K562 (cell line): ENCODE data around the gene NLRP6. TPM values are rescaled to one million over a fixed set of nuclear protein-coding genes. Genes with fewer than 3 reads are reported as not detected.

ENCODE experiments used
- ATAC-seq: fragments of 200-7000 bp; cut with Tn5 transposase; 3 replicates; pipeline ENCODE4 v1.9.1; 2020; ENCODE audit warnings: moderate library complexity
- BruUV-seq: library from RNA; stranded (reverse); fragments of 400-500 nt; replicated peaks from 2 replicates; lab custom pipeline; 2021; lab: Mats Ljungman, UMichigan
- CTCF ChIA-PET: fragments of 300-600 bp; formaldehyde crosslinking; extraction: SDS; loops from one replicate; lab custom pipeline; 2021; ENCODE audit warnings: low intra/inter-chr PET ratio; lab: Yijun Ruan, JAX
- POLR2A ChIA-PET: fragments of 300-600, 350-650 bp; sonication (Branson Sonifier 250); formaldehyde crosslinking; extraction: SDS; loops from one replicate; lab custom pipeline; 2021; ENCODE audit warnings: antibody characterized with exemption, inconsistent platforms; lab: Yijun Ruan, JAX
- DNase-seq, 4 experiments: peaks; one replicate each; pipeline versions ENCODE4 v3.0.0 to v3.0.0-alpha.2; 2011 to 2018; ENCODE audit warnings: low spot score in 3 of 4, mixed read lengths in 3 of 4; ENCODE audit errors: extremely low read depth in 1 of 4
- FAIRE-seq: peaks from 2 replicates; lab custom pipeline; 2011; peaks lifted over from hg19 to GRCh38; lab: Jason Lieb, UNC
- H2AFZ ChIP-seq: 2 replicates; pipeline ENCODE4 v1.6.0; 2011; ENCODE audit warnings: low read depth, low read length, control low read depth, inconsistent platforms
- H3K27ac ChIP-seq: fragments of 200-600 bp; 3 replicates; pipeline ENCODE4 v1.8.0; 2011; ENCODE audit warnings: low read depth, mild to moderate bottlenecking, control low read depth, inconsistent platforms, low read length, moderate library complexity, mixed read lengths; ENCODE audit errors: extremely low read depth
- H3K27me3 ChIP-seq, 2 experiments: fragments of 300-600 bp in 1 of 2; 2 replicates in 1 of 2; 3 replicates in 1 of 2; pipeline versions ENCODE4 v1.6.0 to v1.8.0; 2011; ENCODE audit warnings: inconsistent platforms in 2 of 2, low read length in 2 of 2, mild to moderate bottlenecking in 1 of 2, mixed read lengths in 1 of 2, moderate library complexity in 1 of 2; ENCODE audit not compliant: control insufficient read depth in 2 of 2, insufficient read depth in 2 of 2
- H3K36me3 ChIP-seq: fragments of 300-600 bp; 3 replicates; pipeline ENCODE4 v1.8.0; 2011; ENCODE audit warnings: mild to moderate bottlenecking, low read length, inconsistent platforms; ENCODE audit not compliant: control insufficient read depth, insufficient read depth
- H3K4me1 ChIP-seq, 2 experiments: fragments of 200-600 bp in 1 of 2; replicated peaks in 1 of 2; 2 replicates in 1 of 2; 3 replicates in 1 of 2; pipeline versions ENCODE4 v1.5.1 to v1.8.0; 2011; ENCODE audit warnings: inconsistent platforms in 2 of 2, low read length in 2 of 2, mild to moderate bottlenecking in 1 of 2, mixed read lengths in 1 of 2, moderate library complexity in 1 of 2; ENCODE audit not compliant: control insufficient read depth in 2 of 2, insufficient read depth in 2 of 2
- H3K4me2 ChIP-seq: 2 replicates; pipeline ENCODE4 v1.6.1; 2011; ENCODE audit warnings: low read length, control low read depth, inconsistent platforms, mixed read lengths; ENCODE audit not compliant: insufficient read depth
- H3K4me3 ChIP-seq: fragments of 200-600 bp; sonication (generic), shearing (Covaris generic); 2 replicates; pipeline ENCODE4 v1.5.1; 2016; ENCODE audit warnings: control low read depth, inconsistent platforms
- H3K79me2 ChIP-seq: fragments of 200-600 bp; 3 replicates; pipeline ENCODE4 v1.8.0; 2011; ENCODE audit warnings: low read length, inconsistent platforms; ENCODE audit not compliant: control insufficient read depth, insufficient read depth
- H3K9ac ChIP-seq, 2 experiments: 2 replicates each; pipeline versions ENCODE4 v1.6.0 to v1.6.1; 2011; ENCODE audit warnings: low read depth in 2 of 2, low read length in 2 of 2, control low read depth in 1 of 2, inconsistent platforms in 1 of 2, mild to moderate bottlenecking in 1 of 2, mixed read lengths in 1 of 2; ENCODE audit not compliant: insufficient read depth in 1 of 2
- H3K9me1 ChIP-seq: one replicate; pipeline ENCODE4 v1.6.0; 2011; ENCODE audit warnings: inconsistent platforms, mild to moderate bottlenecking, low read length, moderate library complexity; ENCODE audit not compliant: control insufficient read depth, insufficient read depth
- H3K9me3 ChIP-seq: replicated peaks from 2 replicates; pipeline ENCODE4 v1.5.1; 2011; ENCODE audit warnings: low read depth, low read length, inconsistent platforms; ENCODE audit not compliant: control insufficient read depth, insufficient read depth
- H4K20me1 ChIP-seq: replicated peaks from 2 replicates; pipeline ENCODE4 v1.6.1; 2011; ENCODE audit warnings: low read length, inconsistent platforms, mixed read lengths; ENCODE audit not compliant: control insufficient read depth, insufficient read depth
- FIP1L1 ChIP-seq: fragments of 200-400 bp; formaldehyde crosslinking; IDR thresholded peaks from 2 replicates; pipeline ENCODE4 v1.6.1; 2018; ENCODE audit warnings: mild to moderate bottlenecking, low read depth, low read length; ENCODE audit not compliant: poor library complexity, severe bottlenecking
- POLR2AphosphoS2 ChIP-seq: IDR thresholded peaks from 2 replicates; pipeline ENCODE4 v1.6.1; 2012; ENCODE audit warnings: low read length, improper control_type of control experiment
- POLR2AphosphoS5 ChIP-seq: IDR thresholded peaks from 2 replicates; pipeline ENCODE4 v1.6.1; 2011; ENCODE audit warnings: mild to moderate bottlenecking, low read depth, low read length, moderate library complexity; ENCODE audit not compliant: control insufficient read depth, insufficient read depth
- POLR2G ChIP-seq: fragments of 200-400 bp; formaldehyde crosslinking; IDR thresholded peaks from 2 replicates; pipeline ENCODE4 v1.6.1; 2017; ENCODE audit warnings: low read depth, mild to moderate bottlenecking, antibody characterized with exemption, low read length, moderate library complexity
- SOX6 ChIP-seq: fragments of 450-650 bp; IDR thresholded peaks from 2 replicates; pipeline ENCODE4 v1.6.1; 2014; ENCODE audit warnings: mild to moderate bottlenecking
- SP2 ChIP-seq: IDR thresholded peaks from 2 replicates; pipeline ENCODE4 v1.6.1; 2011; ENCODE audit warnings: mild to moderate bottlenecking, low read depth, low read length, moderate library complexity; ENCODE audit not compliant: poor library complexity, severe bottlenecking; ENCODE audit errors: extremely low read depth
- STAG1 ChIP-seq: sonication (generic); formaldehyde crosslinking; IDR thresholded peaks from 2 replicates; pipeline ENCODE4 v1.5.0; 2020; ENCODE audit warnings: missing genetic modification reagents, borderline replicate concordance
- ZBTB33 ChIP-seq: sonication (generic); formaldehyde crosslinking; IDR thresholded peaks from 2 replicates; pipeline ENCODE4 v1.8.1; 2023; ENCODE audit warnings: mild to moderate bottlenecking, missing genetic modification reagents
- ZNF12 ChIP-seq: sonication (generic); formaldehyde crosslinking; IDR thresholded peaks from 2 replicates; pipeline ENCODE4 v1.4.0; 2020; ENCODE audit warnings: mild to moderate bottlenecking, missing genetic modification reagents
- ZNF609 ChIP-seq: sonication (generic); formaldehyde crosslinking; IDR thresholded peaks from 2 replicates; pipeline ENCODE4 v1.8.1; 2023; ENCODE audit warnings: missing genetic modification reagents, mild to moderate bottlenecking, borderline replicate concordance
- ZNF668 ChIP-seq: fragments of 250-450 bp; sonication (Bioruptor Pico); IDR thresholded peaks from 2 replicates; pipeline ENCODE4 v1.8.0; 2022; ENCODE audit warnings: mild to moderate bottlenecking, inconsistent platforms
- ZNF696 ChIP-seq: fragments of 250-450 bp; sonication (Bioruptor Pico); conservative IDR thresholded peaks from 2 replicates; pipeline ENCODE4 v1.4.0; 2020; ENCODE audit warnings: mild to moderate bottlenecking, moderate library complexity
- WGBS: fragments of 100-300 bp; shearing (Covaris generic); methylation state at CpG from one replicate; pipeline ENCODE4 v1.1.6; 2016; ENCODE audit warnings: low coverage, mixed read lengths; ENCODE audit not compliant: insufficient coverage; ENCODE audit errors: missing lambda C conversion rate; 5-methylcytosine and 5-hydroxymethylcytosine counted together
- in situ Hi-C: fragments of 300-500 bp; cut with MboI; formaldehyde crosslinking; loops from 4 replicates; pipeline ENCODE4 v1.15.0; 2018; ENCODE audit warnings: inconsistent platforms, mixed read lengths
- intact Hi-C: fragments of 100-400 bp; cut with micrococcal nuclease; formaldehyde crosslinking; loops from 2 replicates; pipeline ENCODE4 v1.14.2; 2022
- polyA plus RNA-seq, 8 experiments: library from polyadenylated mRNA; depleted of rRNA in 4 of 8; stranded (reverse) in 5 of 8; unstranded in 3 of 8; fragments of >200 nt; fragmentation: Nextera tagmentation in 2 of 8; fragmentation: Illumina TruSeq in 1 of 8; extraction: Ambion mirVana in 2 of 8; extraction: Trizol in 1 of 8; gene quantifications; 2 replicates each; pipeline versions ENCODE4 v1.2.1 to v1.2.3, GENCODE V29; 2011 to 2014; ENCODE audit warnings: inconsistent platforms in 1 of 8, missing spikeins in 1 of 8
- total RNA-seq, 7 experiments: library from RNA; depleted of rRNA in 6 of 7; stranded (reverse); fragments of >200 nt in 6 of 7; fragmentation: Illumina TruSeq in 2 of 7; extraction: Trizol in 2 of 7; gene quantifications; 2 replicates each; pipeline versions ENCODE4 v1.2.1 to v1.2.3, GENCODE V29; 2011 to 2021; ENCODE audit warnings: low replicate concordance in 1 of 7

Gene NLRP6
- total and polyA plus RNA-seq, 9 of the 15 experiments (the other 6 are each of a cell fraction or from before 2014, with no cell fraction given), result 0.03 to 0.18 (median 0.15) TPM; not detected in 5

GRCh38 chr11:280706-281485 is 2.7 kb downstream of the NLRP6 start:
- H3K4me2 ChIP-seq, result no peak overlapping the region
- intact Hi-C loops, result no loop called here
- TF ChIP-seq ZNF609 (CRISPR knock-in tag), result no peak
- TF ChIP-seq STAG1 (CRISPR knock-in tag), result no peak
- TF ChIP-seq ZNF696 (CRISPR knock-in tag), result no peak
- TF ChIP-seq ZBTB33 (CRISPR knock-in tag), result peak; percentile 91
- TF ChIP-seq SOX6, result no peak
- TF ChIP-seq POLR2AphosphoS5, result no peak
- TF ChIP-seq FIP1L1, result peak; percentile 6
- peak; percentile 73 for TF ChIP-seq POLR2G
- TF ChIP-seq POLR2AphosphoS2, result no peak
- TF ChIP-seq SP2, result no peak
- no peak for TF ChIP-seq ZNF12 (CRISPR knock-in tag)
- TF ChIP-seq ZNF668, result no peak

More at GRCh38 chr11:280706-281485, 2.7 kb downstream of the NLRP6 start:
- in situ Hi-C loops, result no loop called here
- H3K9me3 ChIP-seq, result peaks cover 11% of the 10 kb centered on the region
- no peak for FAIRE-seq
- no peaks in the 10 kb centered on the region for H3K36me3 ChIP-seq
- no peak for DNase-seq
- BruUV-seq, result no TSS peak
- no peak overlapping the region for H3K27ac ChIP-seq
- ChIA-PET CTCF (no interaction called here), POLR2A (interaction anchor here (1.0 kb wide), 1 partner anchor 9 kb away, joined by 4 read pairs; no protein-coding TSS in a partner anchor)
- H3K4me1 ChIP-seq, result peaks cover 15 to 53% of the 10 kb centered on the region in 2 experiments
- H3K9ac ChIP-seq, result no peak overlapping the region; a peak in 1 of 4 replicates
- H3K79me2 ChIP-seq, result no peaks in the 10 kb centered on the region
- no peak for ATAC-seq
- H3K9me1 ChIP-seq, result no peaks in the 10 kb centered on the region
- H2AFZ ChIP-seq, result no peak overlapping the region
- H3K4me3 ChIP-seq, result no peak overlapping the region
- no peaks in the 10 kb centered on the region for H3K27me3 ChIP-seq
- 84% methylated on average over 55 of the region's 79 CpGs for WGBS
- H4K20me1 ChIP-seq, result no peaks in the 10 kb centered on the region
